SJSA1 (cell line): ENCODE measurements around the gene CTDSP2. TPM values are rescaled to one million over a fixed set of nuclear protein-coding genes. Genes with fewer than 3 reads are reported as not detected.
"Not testable (repeated sequence)": the region's sequence is repeated elsewhere in the genome, so short reads cannot be mapped to it uniquely, and the experiment has no call there.

Experiments used
- DNase-seq, 2 experiments: peaks; one replicate each; pipeline ENCODE4 v3.0.0-alpha.2; 2015 to 2020; ENCODE audit warnings: low spot score in 2 of 2, low read depth in 1 of 2
- H3K27ac ChIP-seq: fragments of 250-450 bp; sonication (Bioruptor Pico); 2 replicates; pipeline ENCODE4 v1.5.1; 2020; ENCODE audit warnings: mild to moderate bottlenecking, moderate library complexity
- H3K27me3 ChIP-seq: fragments of 250-450 bp; sonication (Bioruptor Pico); replicated peaks from 2 replicates; pipeline ENCODE4 v1.5.1; 2020; ENCODE audit warnings: mild to moderate bottlenecking, moderate library complexity
- H3K36me3 ChIP-seq: fragments of 250-450 bp; sonication (Bioruptor Pico); 2 replicates; pipeline ENCODE4 v1.5.1; 2020; ENCODE audit warnings: mild to moderate bottlenecking
- H3K4me1 ChIP-seq: fragments of 250-450 bp; sonication (Bioruptor Pico); replicated peaks from 2 replicates; pipeline ENCODE4 v1.6.1; 2021; ENCODE audit warnings: mild to moderate bottlenecking
- H3K4me3 ChIP-seq: fragments of 250-450 bp; sonication (Bioruptor Pico); 2 replicates; pipeline ENCODE4 v1.5.1; 2020; ENCODE audit warnings: mild to moderate bottlenecking
- H3K9me3 ChIP-seq: fragments of 250-450 bp; sonication (Bioruptor Pico); replicated peaks from 2 replicates; pipeline ENCODE4 v1.5.1; 2020; ENCODE audit warnings: mild to moderate bottlenecking
- total RNA-seq: library from RNA; depleted of rRNA; stranded (reverse); fragments of >200 nt; shearing (Covaris generic); gene quantifications from 2 replicates; pipeline ENCODE4 v1.2.3, GENCODE V29; 2014

The CTDSP2 gene
- total RNA-seq, 1 experiment from 2014 or later, result 508 TPM

DNA sequence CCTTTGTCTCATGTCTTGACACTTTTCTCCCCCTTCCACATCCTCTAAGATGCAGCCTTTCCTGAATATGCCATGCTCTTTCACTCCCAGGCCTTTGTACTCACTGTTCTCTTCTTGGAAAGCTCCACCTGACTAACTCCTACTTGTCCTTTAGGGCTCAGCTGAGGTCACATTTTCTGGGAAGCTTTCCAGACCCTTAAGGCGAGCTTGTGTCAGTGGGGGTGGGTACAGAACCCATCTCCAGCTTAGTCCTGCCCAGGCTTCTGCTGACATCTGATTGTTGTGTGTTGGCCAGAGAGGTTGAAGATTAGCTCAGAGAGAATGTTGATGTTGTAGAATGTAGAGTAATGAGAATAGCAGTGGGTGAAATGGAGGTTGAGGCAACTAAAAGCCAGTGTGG, 66.8 kb downstream of the CTDSP2 start:
- Histone ChIP-seq H3K27ac (no peak overlapping the region), H3K4me3 (no peak overlapping the region), H3K36me3 (peaks cover 67% of the 10 kb centered on the region), H3K27me3 (no peaks in the 10 kb centered on the region), H3K9me3 (no peaks in the 10 kb centered on the region), H3K4me1 (peaks cover 16% of the 10 kb centered on the region)
- peak; percentile 68 to 83 for DNase-seq

DNA sequence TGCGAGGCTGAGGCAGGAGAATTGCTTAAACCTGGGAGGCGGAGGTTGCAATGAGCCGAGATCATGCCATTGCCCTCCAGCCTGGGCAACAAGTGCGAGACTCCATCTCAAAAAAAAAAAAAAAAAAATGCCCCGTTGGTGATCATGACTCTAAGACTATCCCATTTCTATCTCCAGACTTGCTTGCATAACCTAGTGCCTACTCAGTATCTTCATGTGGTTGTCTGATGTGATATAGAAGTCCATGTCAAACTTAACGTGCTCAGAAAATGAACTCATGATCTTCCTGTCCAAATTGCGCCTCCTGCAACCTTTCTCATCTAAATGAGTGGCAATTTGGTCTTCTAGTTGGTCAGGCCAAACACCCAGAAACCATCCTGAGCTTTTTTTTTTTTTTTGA, 68.6 kb downstream of the CTDSP2 start:
- no peak overlapping the region for H3K4me3 ChIP-seq
- H3K4me1 ChIP-seq, result peaks cover 14% of the 10 kb centered on the region
- no peak overlapping the region for H3K27ac ChIP-seq

DNA sequence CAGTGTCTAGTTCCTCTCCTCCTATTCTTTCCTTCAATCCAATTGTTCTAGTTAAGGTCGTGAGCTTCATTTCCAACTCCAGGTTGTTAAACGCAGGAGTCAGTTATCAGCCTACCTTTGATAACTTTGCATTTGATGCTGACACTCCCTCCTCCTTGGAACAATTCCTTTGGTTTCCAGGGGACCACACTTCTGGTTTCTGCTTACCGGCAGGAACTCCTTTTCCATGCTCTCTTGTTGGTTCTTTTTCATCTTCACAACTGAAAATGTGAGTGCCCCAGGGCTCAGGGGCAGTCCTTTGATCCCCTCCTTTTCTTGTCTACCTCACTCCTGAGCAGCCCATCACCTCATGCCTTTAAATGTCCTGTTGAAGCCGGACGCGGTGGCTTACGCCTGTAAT, 69.2 kb downstream of the CTDSP2 start:
- peaks cover 67% of the 10 kb centered on the region for H3K36me3 ChIP-seq
- no peaks in the 10 kb centered on the region for H3K9me3 ChIP-seq
- H3K27ac ChIP-seq, result no peak overlapping the region
- H3K4me1 ChIP-seq, result peaks cover 17% of the 10 kb centered on the region
- peak; percentile 64 to 82 for DNase-seq
- H3K27me3 ChIP-seq, result no peaks in the 10 kb centered on the region
- H3K4me3 ChIP-seq, result no peak overlapping the region

More for the DNA sequence above, 68.6 kb downstream of the CTDSP2 start:
- peak in 1 of 2 experiments; percentile 64 for DNase-seq
- Histone ChIP-seq H3K36me3 (peaks cover 66% of the 10 kb centered on the region), H3K27me3 (no peaks in the 10 kb centered on the region), H3K9me3 (no peaks in the 10 kb centered on the region)

DNA sequence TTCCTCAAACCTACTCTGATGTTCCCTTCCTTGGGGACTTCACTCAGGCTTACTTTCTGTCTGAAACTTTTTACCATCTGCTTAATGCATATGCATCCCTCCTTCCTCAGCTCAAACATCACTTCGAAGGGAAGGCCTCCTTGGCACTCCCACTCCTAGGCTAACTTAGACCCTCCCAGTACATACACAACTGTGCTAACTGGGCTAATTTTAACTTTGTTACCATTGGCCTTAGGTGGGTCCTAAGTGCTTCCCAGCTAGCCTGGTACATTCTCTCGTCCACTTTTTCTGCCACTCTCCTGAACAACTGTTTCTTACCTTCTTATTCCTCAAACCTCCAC, 70.3 kb downstream of the CTDSP2 start:
- H3K27me3 ChIP-seq, result no peaks in the 10 kb centered on the region
- peaks cover 57% of the 10 kb centered on the region for H3K36me3 ChIP-seq
- no peak overlapping the region for H3K27ac ChIP-seq
- H3K4me3 ChIP-seq, result no peak overlapping the region
- peak; percentile 71 to 79 for DNase-seq
- peaks cover 19% of the 10 kb centered on the region for H3K4me1 ChIP-seq
- no peaks in the 10 kb centered on the region for H3K9me3 ChIP-seq

DNA sequence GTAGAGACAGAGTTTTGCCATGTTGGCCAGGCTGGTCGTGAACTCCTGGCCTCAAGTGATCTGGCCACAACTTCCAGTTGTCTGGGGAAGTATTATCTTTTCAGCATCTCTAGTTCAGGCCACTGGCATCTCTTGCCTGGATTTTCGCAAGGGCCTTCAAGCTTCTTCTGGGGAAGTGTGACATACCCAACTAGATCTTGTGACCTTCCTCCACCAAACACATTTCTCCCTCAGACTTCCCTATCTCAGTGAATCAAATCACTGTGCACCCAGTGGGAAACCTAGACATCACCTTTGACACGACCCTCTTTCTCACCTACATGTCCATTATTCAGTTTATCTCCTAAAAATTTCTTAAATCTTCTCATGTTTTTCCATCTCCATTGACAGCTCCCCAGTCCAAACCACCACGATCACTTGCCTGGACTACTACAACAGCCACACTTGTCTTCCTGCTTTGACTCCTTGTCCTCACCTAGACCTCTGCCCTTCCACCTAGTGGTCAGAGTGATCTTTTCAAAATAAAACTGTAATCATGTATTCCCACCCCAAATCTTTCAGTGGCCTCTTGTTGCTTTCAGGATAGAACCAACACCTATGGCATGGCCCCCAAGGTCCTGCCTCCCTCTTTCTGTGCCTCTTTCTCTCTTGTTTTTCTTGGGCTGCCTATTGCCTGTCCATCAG, 70.8 kb downstream of the CTDSP2 start:
- DNase-seq, result peak; percentile 71 to 79
- H3K4me3 ChIP-seq, result no peak overlapping the region
- H3K27ac ChIP-seq, result no peak overlapping the region
- no peaks in the 10 kb centered on the region for H3K27me3 ChIP-seq
- H3K4me1 ChIP-seq, result peaks cover 24% of the 10 kb centered on the region
- H3K9me3 ChIP-seq, result no peaks in the 10 kb centered on the region
- peaks cover 60% of the 10 kb centered on the region for H3K36me3 ChIP-seq

DNA sequence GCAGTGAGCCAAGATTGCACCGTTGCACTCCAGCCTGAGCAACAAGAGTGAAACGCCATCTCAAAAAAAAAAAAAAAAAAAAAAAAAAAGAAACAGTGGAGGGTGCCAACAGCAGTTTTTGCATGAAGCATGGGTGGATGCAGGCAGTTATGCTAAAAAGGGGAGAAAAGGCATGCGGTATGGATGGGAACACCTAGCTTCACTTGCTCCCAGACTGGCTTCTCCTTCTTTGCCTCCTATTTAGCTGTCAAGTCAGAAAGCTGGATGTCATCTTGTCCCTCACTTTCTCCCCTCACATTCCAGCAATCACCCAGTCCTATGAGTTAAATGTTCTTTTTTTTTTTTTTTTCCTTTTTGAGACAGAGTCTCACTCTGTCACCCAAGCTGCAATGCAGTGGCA, 71.5 kb downstream of the CTDSP2 start:
- Histone ChIP-seq H3K36me3 (peaks cover 60% of the 10 kb centered on the region), H3K4me3 (no peak overlapping the region), H3K4me1 (peaks cover 25% of the 10 kb centered on the region), H3K9me3 (no peaks in the 10 kb centered on the region), H3K27me3 (no peaks in the 10 kb centered on the region), H3K27ac (no peak overlapping the region)
- peak; percentile 65 to 80 for DNase-seq

DNA sequence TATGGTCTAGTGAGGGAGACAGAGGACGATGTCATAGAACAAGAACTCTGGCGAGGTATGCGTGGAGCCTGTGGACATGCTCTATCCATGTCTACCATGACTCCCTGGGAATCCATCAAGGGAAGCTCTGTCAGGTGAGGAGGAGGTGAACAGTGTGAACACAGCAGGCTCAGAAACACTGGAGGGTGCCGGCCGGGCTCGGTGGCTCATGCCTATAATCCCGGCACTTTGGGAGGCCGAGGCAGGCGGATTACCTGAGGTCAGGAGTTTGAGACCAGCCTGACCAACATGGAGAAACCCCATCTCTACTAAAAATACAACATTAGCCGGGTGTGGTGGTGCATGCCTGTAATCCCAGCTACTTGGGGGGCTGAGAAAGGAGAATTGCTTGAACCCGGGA, 71.9 kb downstream of the CTDSP2 start:
- Histone ChIP-seq H3K36me3 (peaks cover 60% of the 10 kb centered on the region), H3K4me1 (peaks cover 25% of the 10 kb centered on the region)
- not testable (repeated sequence) for H3K9me3 ChIP-seq, H3K27ac ChIP-seq, DNase-seq, H3K4me3 ChIP-seq, H3K27me3 ChIP-seq

DNA sequence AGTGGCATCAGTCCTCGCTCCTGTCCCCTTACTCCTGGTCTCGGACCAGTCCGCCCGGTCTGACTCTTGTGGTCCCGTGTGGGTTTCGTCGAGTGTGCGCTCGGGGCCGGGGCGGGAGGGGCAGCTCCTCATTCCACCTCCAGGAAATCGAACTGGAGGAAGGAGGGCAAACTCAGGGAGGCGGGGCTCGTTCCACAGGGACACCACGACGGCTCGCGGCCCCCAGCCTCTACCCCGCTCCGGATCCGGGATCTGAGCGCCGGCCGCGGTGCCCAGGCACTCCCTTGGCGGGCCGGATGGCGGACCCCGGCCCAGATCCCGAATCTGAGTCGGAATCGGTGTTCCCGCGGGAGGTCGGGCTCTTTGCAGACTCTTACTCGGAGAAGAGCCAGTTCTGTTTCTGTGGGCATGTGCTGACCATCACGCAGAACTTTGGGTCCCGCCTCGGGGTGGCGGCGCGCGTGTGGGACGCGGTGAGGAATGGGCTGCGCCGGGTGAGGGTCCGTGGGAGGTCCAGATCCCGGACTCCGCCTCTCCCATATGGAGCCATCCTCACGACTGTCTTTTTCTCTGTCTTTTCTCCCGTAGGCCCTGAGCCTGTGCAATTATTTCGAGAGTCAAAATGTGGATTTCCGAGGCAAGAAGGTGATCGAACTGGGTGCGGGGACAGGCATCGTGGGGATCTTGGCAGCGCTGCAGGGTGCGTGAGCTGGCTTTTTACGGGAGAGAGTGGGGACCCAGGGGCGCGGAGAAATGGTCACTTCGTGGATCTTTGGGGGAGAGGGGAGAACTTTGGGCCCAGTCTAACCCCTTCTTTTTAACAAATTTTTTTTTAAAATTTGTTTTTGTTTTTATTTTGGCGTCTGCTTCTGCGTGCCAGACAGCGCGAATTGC, 73.9 kb downstream of the CTDSP2 start, which contains the start of gene EEF1AKMT3:
EEF1AKMT3 (plus strand) TSS at position 186 of the 894 bp plus-strand sequence; CDS start at position 297, 111 bp downstream.
- no peaks in the 10 kb centered on the region for H3K9me3 ChIP-seq
- peak within 1 kb of the TSS; percentile 83 for H3K27ac ChIP-seq
- no peak for DNase-seq
- peaks cover 74% of the 10 kb centered on the region for H3K36me3 ChIP-seq
- no peaks in the 10 kb centered on the region for H3K27me3 ChIP-seq
- H3K4me3 ChIP-seq, result peak within 1 kb of the TSS; percentile 57
- H3K4me1 ChIP-seq, result peaks cover 25% of the 10 kb centered on the region

DNA sequence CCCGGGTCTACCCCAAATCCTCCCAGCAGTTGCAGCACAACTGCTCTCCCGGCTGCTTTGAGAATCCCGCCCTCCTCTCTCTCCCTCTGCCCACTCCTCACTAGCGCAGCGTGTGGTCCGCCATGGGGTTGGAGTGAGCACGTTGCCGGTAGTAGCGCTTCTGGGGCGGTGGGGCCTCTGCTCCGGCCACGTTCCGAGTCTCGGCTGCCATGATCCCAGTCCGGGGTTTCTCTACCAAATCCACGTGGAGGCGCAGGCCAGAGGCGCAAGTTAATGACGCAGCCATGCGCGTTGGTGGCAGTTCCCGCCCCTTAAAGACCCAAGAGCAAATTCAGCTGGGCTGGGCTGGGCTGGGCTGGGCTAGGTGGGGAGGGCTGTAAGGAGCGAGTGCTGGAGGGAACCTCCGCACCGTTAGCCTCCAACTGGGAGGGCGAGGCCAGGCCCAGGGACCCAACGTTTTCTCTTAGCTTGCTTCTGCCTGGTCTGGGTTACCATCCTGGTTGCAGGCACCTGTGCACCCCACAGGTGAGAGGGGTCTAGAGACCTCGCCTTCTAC, 74.6 kb downstream of the CTDSP2 start, which contains the start of gene METTL1:
METTL1 (minus strand) TSS at position 233 of the 556 bp plus-strand sequence; CDS start at position 211, 22 bp downstream.
- Histone ChIP-seq H3K27me3 (peaks cover 7% of the 10 kb centered on the region), H3K4me3 (peak within 1 kb of the TSS; percentile 57), H3K36me3 (peaks cover 73% of the 10 kb centered on the region), H3K9me3 (no peaks in the 10 kb centered on the region), H3K27ac (peak within 1 kb of the TSS; percentile 83), H3K4me1 (peaks cover 29% of the 10 kb centered on the region)
- DNase-seq, result peak in 1 of 2 experiments; percentile 100

DNA sequence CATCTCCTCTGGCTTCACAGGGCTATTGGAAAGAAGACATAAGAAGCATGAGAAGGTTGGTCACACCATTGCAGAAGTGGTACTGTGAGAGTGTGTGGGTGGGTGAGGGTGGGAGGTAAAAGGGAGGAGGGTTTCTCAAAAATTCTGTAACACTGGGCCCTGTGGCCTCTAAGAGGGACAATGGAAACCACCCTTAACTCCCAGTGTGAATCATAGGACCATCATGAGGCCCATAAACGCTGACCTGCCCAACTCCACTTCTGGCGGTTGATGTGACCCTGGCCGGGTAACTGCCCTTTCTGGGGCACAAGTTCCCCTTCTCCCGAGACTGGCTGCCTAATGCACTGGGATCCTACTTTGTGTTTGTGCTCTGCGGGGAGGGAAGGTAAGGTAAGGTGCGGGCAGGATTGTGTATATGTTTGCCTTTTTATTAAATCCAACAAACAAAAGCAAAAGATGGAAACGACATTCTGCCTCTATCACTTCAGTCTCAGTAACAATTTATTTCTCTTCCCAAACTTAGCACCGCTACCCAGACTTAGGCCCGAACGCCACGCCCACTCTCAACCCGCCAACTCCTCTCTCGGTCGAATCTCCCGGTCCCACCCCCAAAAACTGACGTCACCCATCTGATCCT, 75.2 kb downstream of the CTDSP2 start:
- Histone ChIP-seq H3K4me3 (peak overlapping the region; percentile 57), H3K36me3 (peaks cover 75% of the 10 kb centered on the region), H3K27me3 (peaks cover 13% of the 10 kb centered on the region), H3K4me1 (peaks cover 35% of the 10 kb centered on the region), H3K27ac (peak overlapping the region; percentile 83), H3K9me3 (peaks cover 4% of the 10 kb centered on the region)
- no peak for DNase-seq

DNA sequence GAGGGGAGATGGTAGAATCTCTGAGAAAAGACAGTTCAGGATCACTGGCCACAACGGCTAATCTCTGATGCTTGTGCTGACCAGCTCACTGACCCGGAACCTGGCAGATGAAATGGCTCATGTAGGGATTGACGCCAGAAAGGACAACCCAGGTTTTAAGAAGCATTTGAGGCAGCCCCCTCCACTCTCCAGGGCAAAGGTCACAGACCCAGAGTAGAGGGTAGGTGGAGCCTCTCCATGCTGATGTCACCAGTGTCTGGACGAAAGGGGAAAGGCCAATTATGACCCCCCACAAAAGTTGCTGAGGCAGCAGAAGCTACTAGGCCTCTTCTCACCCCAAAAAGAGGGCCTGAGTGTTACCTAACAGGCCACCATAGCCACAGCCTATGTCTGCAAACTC, 75.8 kb downstream of the CTDSP2 start:
- Histone ChIP-seq H3K27me3 (peaks cover 19% of the 10 kb centered on the region), H3K9me3 (peaks cover 10% of the 10 kb centered on the region), H3K36me3 (peaks cover 75% of the 10 kb centered on the region), H3K4me1 (peaks cover 41% of the 10 kb centered on the region), H3K27ac (peak overlapping the region; percentile 83; the same call in 1 of the 2 replicates), H3K4me3 (peak overlapping the region; percentile 57)
- DNase-seq, result no peak
